Neuron (in vitro differentiated cells): ENCODE measurements around the gene CSRNP3.
"Not testable (repeated sequence)": the region's sequence is repeated elsewhere in the genome, so short reads cannot be mapped to it uniquely, and the experiment has no call there.

Source experiments
- H2AFZ ChIP-seq: one replicate; pipeline ENCODE4 v1.6.1; 2013; ENCODE audit warnings: low read depth, mild to moderate bottlenecking, inconsistent platforms, low read length, moderate library complexity
- H3K27me3 ChIP-seq: one replicate; pipeline ENCODE4 v1.6.1; 2013; ENCODE audit warnings: low read length; ENCODE audit not compliant: insufficient read depth
- H3K36me3 ChIP-seq: one replicate; pipeline ENCODE4 v1.6.1; 2013; ENCODE audit warnings: low read length; ENCODE audit not compliant: insufficient read depth
- H3K4me1 ChIP-seq: one replicate; pipeline ENCODE4 v1.6.1; 2013; ENCODE audit warnings: low read length; ENCODE audit not compliant: insufficient read depth
- H3K4me3 ChIP-seq: 2 replicates; pipeline ENCODE4 v1.5.1; 2013; ENCODE audit warnings: mild to moderate bottlenecking, low read length, moderate library complexity
- H3K9me3 ChIP-seq: one replicate; pipeline ENCODE4 v1.6.1; 2013; ENCODE audit warnings: low read length

Gene CSRNP3

DNA sequence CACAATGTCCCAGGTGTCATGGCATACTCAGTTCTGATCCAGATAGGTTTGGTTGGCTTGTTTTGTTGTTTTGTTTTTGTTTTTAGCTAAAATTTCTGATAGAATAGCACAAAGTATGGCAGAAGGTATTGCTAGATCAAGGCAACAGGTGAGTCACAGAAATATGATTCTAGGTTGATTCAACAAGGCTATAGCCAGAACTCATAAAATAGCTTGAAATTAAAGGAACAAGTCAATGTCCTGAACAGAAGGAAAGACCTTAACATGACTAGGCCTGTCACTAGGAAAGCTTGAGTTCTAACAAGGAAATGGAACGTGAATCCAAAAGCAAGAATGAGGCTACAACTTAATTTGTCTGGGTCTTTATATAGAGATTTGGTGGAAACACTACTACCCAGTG, 167.5 kb downstream of the CSRNP3 start:
- Histone ChIP-seq H3K36me3 (peaks cover 3% of the 10 kb centered on the region), H3K4me3 (no peak overlapping the region), H2AFZ (no peak overlapping the region), H3K4me1 (peaks cover 26% of the 10 kb centered on the region), H3K9me3 (no peaks in the 10 kb centered on the region), H3K27me3 (no peaks in the 10 kb centered on the region)

DNA sequence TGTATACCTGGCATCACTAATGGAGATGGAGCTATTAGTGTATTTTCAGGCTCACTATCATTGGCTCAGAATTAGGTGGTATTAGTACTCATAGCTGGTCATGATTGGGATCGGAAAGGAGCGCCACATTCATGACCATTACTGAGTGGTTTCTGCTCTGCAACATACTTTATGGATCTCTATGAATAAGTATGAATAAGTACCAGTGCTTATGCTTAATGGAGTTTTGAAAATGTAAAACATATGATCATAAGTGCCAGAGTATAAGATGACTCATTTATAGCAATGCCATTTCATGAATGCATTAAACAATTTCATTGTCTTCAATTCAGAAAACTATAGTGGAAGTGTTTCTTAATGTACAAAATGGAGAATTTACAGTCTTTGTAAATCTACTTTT, 167.9 kb downstream of the CSRNP3 start:
- H3K36me3 ChIP-seq: peaks cover 5% of the 10 kb centered on the region
- H2AFZ ChIP-seq: no peak overlapping the region
- H3K27me3 ChIP-seq: no peaks in the 10 kb centered on the region
- H3K4me1 ChIP-seq: peaks cover 26% of the 10 kb centered on the region
- no peaks in the 10 kb centered on the region for H3K9me3 ChIP-seq
- no peak overlapping the region for H3K4me3 ChIP-seq

GRCh38 chr2:165639504-165639903, 170.0 kb downstream of the CSRNP3 start:
- Histone ChIP-seq H3K4me1 (peaks cover 14% of the 10 kb centered on the region), H3K9me3 (peaks cover 4% of the 10 kb centered on the region), H2AFZ (no peak overlapping the region), H3K27me3 (no peaks in the 10 kb centered on the region), H3K4me3 (no peak overlapping the region), H3K36me3 (peaks cover 8% of the 10 kb centered on the region)

DNA sequence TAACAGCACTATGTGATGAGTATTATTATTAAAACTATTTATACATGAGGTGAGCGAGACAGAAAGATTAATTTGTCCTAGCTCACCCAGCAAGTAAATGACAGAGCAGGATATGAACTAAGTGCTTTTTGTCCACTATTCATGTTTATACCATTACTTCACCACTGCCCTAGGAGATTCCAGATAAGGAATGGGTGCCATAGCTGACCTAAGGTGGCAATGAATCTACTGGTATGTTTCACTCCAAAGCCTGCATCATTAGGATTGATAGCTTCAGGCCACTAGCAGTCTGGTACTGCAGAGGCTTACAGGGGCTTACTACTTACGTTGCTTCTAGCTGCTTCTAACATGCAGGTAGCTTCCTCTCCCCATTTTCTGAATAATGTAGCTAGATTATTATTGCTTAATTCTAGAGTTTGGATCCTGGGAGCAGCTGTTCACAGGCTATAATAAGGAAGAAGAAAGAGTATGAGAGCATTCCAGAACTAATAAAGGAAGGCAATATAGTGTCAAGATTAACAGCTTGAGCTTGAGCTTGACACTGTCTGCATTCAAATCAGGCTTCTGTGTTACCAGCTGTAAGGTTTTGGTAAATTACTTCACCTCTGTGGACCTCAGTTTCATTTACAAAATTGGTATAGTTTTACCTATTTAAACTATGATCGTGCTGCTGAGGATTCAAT, 170.9 kb downstream of the CSRNP3 start:
- peaks cover 5% of the 10 kb centered on the region for H3K4me1 ChIP-seq
- peaks cover 8% of the 10 kb centered on the region for H3K36me3 ChIP-seq
- H3K4me3 ChIP-seq: no peak overlapping the region
- no peak overlapping the region for H2AFZ ChIP-seq
- H3K27me3 ChIP-seq: no peaks in the 10 kb centered on the region
- H3K9me3 ChIP-seq: peaks cover 4% of the 10 kb centered on the region

DNA sequence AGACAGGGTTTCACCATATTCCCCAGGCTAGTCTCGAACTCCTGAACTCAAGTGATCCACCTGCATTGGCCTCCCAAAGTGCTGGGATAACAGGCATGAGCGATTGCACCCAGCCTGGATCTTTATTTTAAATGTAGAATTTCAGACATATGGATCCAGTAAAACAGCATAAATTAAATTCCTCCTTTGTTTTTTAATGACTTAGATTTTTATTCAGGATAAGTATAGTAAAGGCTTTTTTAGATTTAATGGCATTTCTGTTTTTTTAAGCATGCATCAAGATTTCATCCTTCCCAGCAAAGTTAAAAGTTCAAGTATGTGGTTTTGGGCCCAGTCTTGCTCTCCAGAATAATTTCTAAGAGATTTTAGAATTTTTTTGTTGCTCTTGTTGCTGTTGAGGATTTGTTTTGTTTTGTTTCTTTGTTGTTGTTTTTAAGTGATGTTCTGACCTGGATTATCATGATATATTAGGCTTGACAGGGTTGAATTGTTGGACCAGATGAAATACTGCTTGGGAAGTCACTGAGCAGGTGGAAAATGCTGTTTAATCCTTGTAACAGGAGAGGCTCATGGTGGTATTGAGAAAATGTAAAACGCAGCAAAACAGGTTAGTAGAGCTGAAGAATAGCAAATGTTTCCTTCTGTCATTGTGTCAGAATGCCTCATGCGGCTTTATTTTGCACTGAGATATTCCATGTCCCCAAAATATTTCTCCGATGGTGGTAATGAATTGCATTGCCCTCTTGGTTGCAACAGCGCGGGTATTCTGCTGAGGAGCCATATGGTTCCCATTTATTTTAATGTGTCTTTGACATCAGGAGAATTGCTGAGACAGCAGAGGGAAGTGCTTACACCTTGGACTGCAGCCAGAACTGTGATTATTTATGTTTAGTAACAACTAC, 176.7 kb downstream of the CSRNP3 start:
- Histone ChIP-seq H3K9me3 (peaks cover 4% of the 10 kb centered on the region), H3K4me1 (peaks cover 28% of the 10 kb centered on the region), H3K27me3 (no peaks in the 10 kb centered on the region), H3K4me3 (no peak overlapping the region), H2AFZ (no peak overlapping the region), H3K36me3 (peaks cover 9% of the 10 kb centered on the region)

DNA sequence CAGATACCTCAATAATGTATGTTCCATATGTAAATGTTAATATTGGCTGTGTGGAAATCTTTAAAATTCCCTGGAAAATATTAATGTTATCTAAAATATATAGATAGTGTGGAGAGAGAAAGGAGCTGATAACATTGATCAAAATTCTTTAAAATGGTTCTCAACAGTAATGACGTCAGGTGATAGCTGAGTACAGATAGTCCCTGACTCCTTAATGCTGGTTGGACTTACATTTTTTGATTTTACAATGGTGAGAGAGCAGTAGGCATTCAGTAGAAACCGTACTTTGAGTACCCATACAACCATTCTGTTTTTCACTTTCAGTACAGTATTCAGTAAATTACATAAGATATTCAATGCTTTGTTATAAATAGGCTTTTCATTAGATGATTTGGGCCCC, 177.9 kb downstream of the CSRNP3 start:
- Histone ChIP-seq H3K4me3 (no peak overlapping the region), H3K36me3 (peaks cover 7% of the 10 kb centered on the region), H3K9me3 (peaks cover 4% of the 10 kb centered on the region), H2AFZ (no peak overlapping the region), H3K4me1 (peaks cover 28% of the 10 kb centered on the region), H3K27me3 (no peaks in the 10 kb centered on the region)

GRCh38 chr2:165648801-165649200, 179.3 kb downstream of the CSRNP3 start:
- H3K4me3 ChIP-seq: peak overlapping the region; percentile 4
- peaks cover 28% of the 10 kb centered on the region for H3K4me1 ChIP-seq
- no peak overlapping the region for H2AFZ ChIP-seq
- peaks cover 5% of the 10 kb centered on the region for H3K36me3 ChIP-seq
- no peaks in the 10 kb centered on the region for H3K27me3 ChIP-seq
- H3K9me3 ChIP-seq: no peaks in the 10 kb centered on the region

- H2AFZ ChIP-seq: no peak overlapping the region
- no peaks in the 10 kb centered on the region for H3K27me3 ChIP-seq
- H3K9me3 ChIP-seq: no peaks in the 10 kb centered on the region
- peaks cover 26% of the 10 kb centered on the region for H3K4me1 ChIP-seq
- H3K4me3 ChIP-seq: no peak overlapping the region
- H3K36me3 ChIP-seq: peaks cover 5% of the 10 kb centered on the region
Measured at GRCh38 chr2:165651233-165651632, 181.7 kb downstream of the CSRNP3 start.

GRCh38 chr2:165655661-165656060, 186.2 kb downstream of the CSRNP3 start:
- no peaks in the 10 kb centered on the region for H3K4me1 ChIP-seq
- H3K4me3 ChIP-seq: no peak overlapping the region
- no peaks in the 10 kb centered on the region for H3K9me3 ChIP-seq
- peaks cover 37% of the 10 kb centered on the region for H3K36me3 ChIP-seq
- H3K27me3 ChIP-seq: no peaks in the 10 kb centered on the region
- no peak overlapping the region for H2AFZ ChIP-seq

DNA sequence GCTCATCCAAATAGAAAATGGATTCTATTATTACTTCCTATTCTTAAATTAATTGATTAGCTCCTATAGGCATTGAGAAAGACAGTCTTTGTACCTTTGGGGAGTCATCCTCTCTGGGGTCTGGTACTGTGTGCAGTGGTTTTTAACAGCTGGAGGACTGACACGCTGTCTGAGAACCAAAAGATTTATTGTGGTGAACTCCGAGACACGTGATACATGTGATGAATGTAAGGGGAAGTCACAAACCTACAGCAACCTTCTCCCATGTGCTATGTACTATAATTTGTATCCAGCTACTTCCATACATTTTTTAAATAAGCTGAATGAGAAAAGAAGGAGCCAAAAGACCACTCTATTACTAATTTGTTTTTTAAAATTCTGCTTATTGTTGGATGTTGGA, 190.9 kb downstream of the CSRNP3 start:
- no peaks in the 10 kb centered on the region for H3K27me3 ChIP-seq
- no peaks in the 10 kb centered on the region for H3K9me3 ChIP-seq
- peaks cover 70% of the 10 kb centered on the region for H3K36me3 ChIP-seq
- no peak overlapping the region for H2AFZ ChIP-seq
- H3K4me3 ChIP-seq: no peak overlapping the region
- H3K4me1 ChIP-seq: no peaks in the 10 kb centered on the region

GRCh38 chr2:165662720-165663119, 193.2 kb downstream of the CSRNP3 start:
- no peaks in the 10 kb centered on the region for H3K9me3 ChIP-seq
- no peaks in the 10 kb centered on the region for H3K4me1 ChIP-seq
- no peaks in the 10 kb centered on the region for H3K27me3 ChIP-seq
- no peak overlapping the region for H2AFZ ChIP-seq
- H3K4me3 ChIP-seq: no peak overlapping the region
- peaks cover 66% of the 10 kb centered on the region for H3K36me3 ChIP-seq

DNA sequence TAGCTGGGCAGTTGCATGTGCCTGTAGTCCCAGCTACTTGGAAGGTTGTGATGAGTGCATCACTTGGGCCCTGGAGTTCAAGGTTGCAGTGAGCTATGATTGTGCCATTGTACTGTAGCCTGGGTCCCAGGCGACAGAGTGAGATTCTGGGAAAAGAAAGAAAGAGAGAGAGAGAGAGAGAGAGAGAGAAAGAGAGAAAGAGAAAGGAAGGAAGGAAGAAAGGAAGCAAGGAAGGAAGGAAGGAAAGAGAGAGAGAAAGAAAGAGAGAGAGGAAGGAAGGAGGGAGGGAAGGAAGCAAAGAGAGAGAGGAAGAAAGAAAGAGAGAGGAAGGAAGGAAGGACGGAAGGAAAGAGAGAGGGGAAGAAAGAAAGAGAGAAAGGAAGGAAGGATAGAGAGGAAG, 196.1 kb downstream of the CSRNP3 start:
- Histone ChIP-seq H3K9me3 (no peaks in the 10 kb centered on the region), H3K27me3 (no peaks in the 10 kb centered on the region), H2AFZ (no peak overlapping the region), H3K36me3 (peaks cover 54% of the 10 kb centered on the region), H3K4me3 (no peak overlapping the region), H3K4me1 (peaks cover 5% of the 10 kb centered on the region)

- not testable (repeated sequence) for H3K9me3 ChIP-seq, H3K4me1 ChIP-seq, H3K4me3 ChIP-seq, H2AFZ ChIP-seq, H3K27me3 ChIP-seq
- peaks cover 54% of the 10 kb centered on the region for H3K36me3 ChIP-seq
Measured at GRCh38 chr2:165666073-165666472, 196.6 kb downstream of the CSRNP3 start.
